Keratinocyte (primary cell): ENCODE measurements around the gene PRKAG1. TPM values are rescaled to one million over a fixed set of nuclear protein-coding genes. Genes with fewer than 3 reads are reported as not detected.

Experiments used
- DNase-seq: peaks from one replicate; pipeline ENCODE4 v3.0.0-alpha.2; 2011; ENCODE audit warnings: low read depth, missing footprints, low spot score
- FAIRE-seq: peaks from 2 replicates; lab custom pipeline; 2011; peaks lifted over from hg19 to GRCh38; lab: Jason Lieb, UNC
- H2AFZ ChIP-seq: 2 replicates; pipeline ENCODE4 v1.6.0; 2012; ENCODE audit warnings: low read length, control low read depth, inconsistent platforms; ENCODE audit not compliant: control insufficient read depth
- H3K27ac ChIP-seq: 2 replicates; pipeline ENCODE4 v1.5.1; 2011; ENCODE audit warnings: low read length; ENCODE audit not compliant: control insufficient read depth, insufficient read depth
- H3K27me3 ChIP-seq: 3 replicates; pipeline ENCODE4 v1.6.0; 2011; ENCODE audit warnings: low read length; ENCODE audit not compliant: control insufficient read depth, insufficient read depth; ENCODE audit errors: extremely low read depth
- H3K36me3 ChIP-seq, 2 experiments: 2 replicates in 1 of 2; 3 replicates in 1 of 2; pipeline ENCODE4 v1.5.1; 2011; ENCODE audit warnings: low read length in 2 of 2, mild to moderate bottlenecking in 1 of 2; ENCODE audit not compliant: control insufficient read depth in 2 of 2, insufficient read depth in 2 of 2; ENCODE audit errors: extremely low read depth in 1 of 2
- H3K4me1 ChIP-seq: 3 replicates; pipeline ENCODE4 v1.5.1; 2011; ENCODE audit warnings: low read length; ENCODE audit not compliant: control insufficient read depth, insufficient read depth; ENCODE audit errors: extremely low read depth
- H3K4me2 ChIP-seq: 3 replicates; pipeline ENCODE4 v1.6.0; 2011; ENCODE audit warnings: low read depth, low read length; ENCODE audit not compliant: control insufficient read depth, insufficient read depth; ENCODE audit errors: extremely low read depth
- H3K4me3 ChIP-seq, 3 experiments: fragments of 200-600 bp in 1 of 3; sonication (generic) in 1 of 3; 2 replicates in 2 of 3; 3 replicates in 1 of 3; pipeline ENCODE4 v1.5.1; 2011 to 2016; ENCODE audit warnings: low read length in 3 of 3, mild to moderate bottlenecking in 3 of 3, control low read depth in 2 of 3, inconsistent platforms in 1 of 3, low read depth in 1 of 3, mixed read lengths in 1 of 3, mixed run types in 1 of 3, moderate library complexity in 1 of 3; ENCODE audit not compliant: control insufficient read depth in 2 of 3, insufficient read depth in 2 of 3; ENCODE audit errors: extremely low read depth in 1 of 3
- H3K79me2 ChIP-seq: 2 replicates; pipeline ENCODE4 v1.6.0; 2012; ENCODE audit warnings: low read length; ENCODE audit not compliant: control insufficient read depth, insufficient read depth
- H3K9ac ChIP-seq: 3 replicates; pipeline ENCODE4 v1.6.0; 2011; ENCODE audit warnings: low read length; ENCODE audit not compliant: control insufficient read depth, insufficient read depth; ENCODE audit errors: extremely low read depth
- H3K9me1 ChIP-seq: 3 replicates; pipeline ENCODE4 v1.6.0; 2011; ENCODE audit warnings: low read length; ENCODE audit not compliant: control insufficient read depth, insufficient read depth; ENCODE audit errors: extremely low read depth
- H3K9me3 ChIP-seq: 2 replicates; pipeline ENCODE4 v1.5.1; 2012; ENCODE audit warnings: low read depth, low read length; ENCODE audit not compliant: control insufficient read depth
- H4K20me1 ChIP-seq: 3 replicates; pipeline ENCODE4 v1.6.0; 2011; ENCODE audit warnings: low read length; ENCODE audit not compliant: control insufficient read depth, insufficient read depth; ENCODE audit errors: extremely low read depth
- EZH2 ChIP-seq: IDR thresholded peaks from one replicate; pipeline ENCODE4 v1.6.1; 2012; ENCODE audit warnings: inconsistent platforms, mild to moderate bottlenecking, low read length, moderate library complexity
- dilution Hi-C: fragments of 300-500 bp; cut with MboI; formaldehyde crosslinking; loops from one replicate; pipeline ENCODE4 v1.7.0; 2020; ENCODE audit warnings: low sequenced_read_pairs; ENCODE audit not compliant: extremely low pct_ligation_motif_present
- polyA plus RNA-seq, 5 experiments: library from polyadenylated mRNA; depleted of rRNA in 3 of 5; stranded (reverse) in 3 of 5; stranded (forward) in 1 of 5; unstranded in 1 of 5; fragments of >200 nt; gene quantifications; 1 replicate in 1 of 5; 2 replicates in 3 of 5; 3 replicates in 1 of 5; pipeline versions ENCODE4 v1.2.1 to v1.2.3, GENCODE V29; 2011 to 2012; ENCODE audit warnings: missing spikeins in 2 of 5, low read depth in 1 of 5, low replicate concordance in 1 of 5
- TF ChIP-seq, protein P1 (sequence below), 3 experiments: IDR thresholded peaks in 1 of 3; conservative IDR thresholded peaks in 1 of 3; optimal IDR thresholded peaks in 1 of 3; 2 replicates in 2 of 3; 3 replicates in 1 of 3; pipeline versions ENCODE3 to v1.5.1; 2011; ENCODE audit warnings: low read length in 3 of 3, mild to moderate bottlenecking in 3 of 3, moderate library complexity in 2 of 3, control low read depth in 1 of 3, inconsistent platforms in 1 of 3; ENCODE audit not compliant: insufficient read depth in 2 of 3; ENCODE audit errors: extremely low read depth in 1 of 3

Gene PRKAG1
- polyA plus RNA-seq, 1 donor (not counting 4 experiments of a cell fraction or from before 2014, with no cell fraction given) = 125 TPM

DNA sequence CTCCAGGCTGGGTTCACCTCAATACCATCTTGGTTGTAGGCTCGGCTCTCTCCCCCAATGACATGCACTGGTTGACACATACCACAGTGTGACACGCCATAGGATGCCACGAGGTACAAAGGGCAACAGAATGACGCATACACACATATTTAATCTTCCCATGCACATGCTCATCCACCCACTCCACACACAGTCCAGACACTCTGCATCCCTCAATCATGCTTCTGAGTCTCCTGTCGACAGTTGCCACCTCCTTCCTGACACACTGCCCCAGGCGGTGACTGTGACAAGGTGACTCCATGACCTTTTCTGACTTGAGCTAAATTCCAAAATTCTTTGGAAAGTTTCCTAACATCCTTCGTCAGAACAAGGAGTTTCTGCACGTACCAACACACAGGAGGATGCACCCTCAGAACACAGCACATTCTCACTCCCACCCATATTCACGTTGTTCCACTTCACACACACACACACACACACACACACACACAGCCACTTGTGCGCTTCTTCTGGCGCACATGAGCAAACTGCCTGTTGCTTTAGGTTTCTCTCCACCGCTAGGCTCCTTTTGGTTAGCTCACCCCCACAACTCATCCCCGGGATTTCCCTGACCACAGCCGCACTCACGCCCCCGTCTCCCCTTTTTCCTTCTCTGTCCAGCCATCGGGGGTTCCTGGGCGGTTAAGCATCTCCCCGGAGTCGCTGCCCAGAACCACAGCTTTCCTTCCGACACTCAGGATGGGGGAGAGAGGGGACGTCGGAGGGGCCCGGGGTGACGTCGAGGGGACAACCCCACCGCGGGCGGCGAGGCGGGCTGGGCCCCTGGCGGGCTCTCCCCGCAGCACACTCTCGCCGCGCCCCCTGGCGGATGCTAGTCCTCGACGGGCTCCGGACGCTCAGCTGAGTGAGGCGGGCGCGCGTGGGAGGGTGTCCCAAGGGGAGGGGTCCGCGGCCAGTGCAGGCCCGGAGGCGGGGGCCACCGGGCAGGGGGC lies 41.0 kb downstream of the PRKAG1 start:
- Histone ChIP-seq H3K4me2 (no peak overlapping the region), H3K4me3 (no peak overlapping the region), H3K36me3 (no peaks in the 10 kb centered on the region), H3K27ac (no peak overlapping the region), H3K9me3 (no peaks in the 10 kb centered on the region), H3K4me1 (peaks cover 18% of the 10 kb centered on the region), H3K9ac (no peak overlapping the region), H3K27me3 (peaks cover 78% of the 10 kb centered on the region), H3K9me1 (no peaks in the 10 kb centered on the region), H4K20me1 (no peaks in the 10 kb centered on the region), H3K79me2 (no peaks in the 10 kb centered on the region), H2AFZ (no peak overlapping the region)
- FAIRE-seq = no peak
- DNase-seq = no peak
- dilution Hi-C loops = no loop called here
- no peak for TF ChIP-seq EZH2
- TF ChIP-seq, protein P1, sequence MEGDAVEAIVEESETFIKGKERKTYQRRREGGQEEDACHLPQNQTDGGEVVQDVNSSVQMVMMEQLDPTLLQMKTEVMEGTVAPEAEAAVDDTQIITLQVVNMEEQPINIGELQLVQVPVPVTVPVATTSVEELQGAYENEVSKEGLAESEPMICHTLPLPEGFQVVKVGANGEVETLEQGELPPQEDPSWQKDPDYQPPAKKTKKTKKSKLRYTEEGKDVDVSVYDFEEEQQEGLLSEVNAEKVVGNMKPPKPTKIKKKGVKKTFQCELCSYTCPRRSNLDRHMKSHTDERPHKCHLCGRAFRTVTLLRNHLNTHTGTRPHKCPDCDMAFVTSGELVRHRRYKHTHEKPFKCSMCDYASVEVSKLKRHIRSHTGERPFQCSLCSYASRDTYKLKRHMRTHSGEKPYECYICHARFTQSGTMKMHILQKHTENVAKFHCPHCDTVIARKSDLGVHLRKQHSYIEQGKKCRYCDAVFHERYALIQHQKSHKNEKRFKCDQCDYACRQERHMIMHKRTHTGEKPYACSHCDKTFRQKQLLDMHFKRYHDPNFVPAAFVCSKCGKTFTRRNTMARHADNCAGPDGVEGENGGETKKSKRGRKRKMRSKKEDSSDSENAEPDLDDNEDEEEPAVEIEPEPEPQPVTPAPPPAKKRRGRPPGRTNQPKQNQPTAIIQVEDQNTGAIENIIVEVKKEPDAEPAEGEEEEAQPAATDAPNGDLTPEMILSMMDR (optimal IDR thresholded peaks at IDR 0.05 in 1 of 3, IDR thresholded peaks at IDR 0.05 in 1 of 3, conservative IDR thresholded peaks at IDR 0.05 in 1 of 3; ENCODE audit: extremely low read depth in 1 of 3, insufficient read depth in 2 of 3, low read length in 3 of 3) = peak in 2 of 3 experiments; percentile 72 to 84

- no peak for DNase-seq
- H3K4me2 ChIP-seq = no peak overlapping the region
Measured at GRCh38 chr12:48973941-48974673, 44.5 kb downstream of the PRKAG1 start.

More at GRCh38 chr12:48973941-48974673, 44.5 kb downstream of the PRKAG1 start:
- Histone ChIP-seq H3K4me1 (peaks cover 26% of the 10 kb centered on the region), H3K9ac (no peak overlapping the region), H3K9me1 (no peaks in the 10 kb centered on the region), H3K79me2 (no peaks in the 10 kb centered on the region), H4K20me1 (no peaks in the 10 kb centered on the region), H3K27me3 (peaks cover 70% of the 10 kb centered on the region), H3K36me3 (no peaks in the 10 kb centered on the region), H3K9me3 (no peaks in the 10 kb centered on the region), H3K4me3 (no peak overlapping the region), H3K27ac (no peak overlapping the region), H2AFZ (no peak overlapping the region)
- dilution Hi-C loops = no loop called here
- TF ChIP-seq, protein P1 (optimal IDR thresholded peaks at IDR 0.05 in 1 of 3, IDR thresholded peaks at IDR 0.05 in 1 of 3, conservative IDR thresholded peaks at IDR 0.05 in 1 of 3; ENCODE audit: extremely low read depth in 1 of 3, insufficient read depth in 2 of 3, low read length in 3 of 3) = peak; percentile 35 to 57 (median 47)
- TF ChIP-seq EZH2 = no peak
- no peak for FAIRE-seq
